A673 (cell line): ENCODE measurements around the gene MYL12B. TPM values are rescaled to one million over a fixed set of nuclear protein-coding genes. Genes with fewer than 3 reads are reported as not detected.
"Not testable (repeated sequence)": the region's sequence is repeated elsewhere in the genome, so short reads cannot be mapped to it uniquely, and the experiment has no call there.

Experiments used
- BruUV-seq: library from RNA; stranded (reverse); fragments of 400-500 nt; replicated peaks from 2 replicates; lab custom pipeline; 2021; lab: Mats Ljungman, UMichigan
- CTCF ChIA-PET: fragments of 300-600 bp; sonication (Branson Sonifier 250); formaldehyde crosslinking; loops from one replicate; lab custom pipeline; 2022; ENCODE audit warnings: antibody characterized with exemption; lab: Charles Lee
- POLR2A ChIA-PET: fragments of 300-600 bp; sonication (Branson Sonifier 250); formaldehyde crosslinking; loops from one replicate; lab custom pipeline; 2022; ENCODE audit warnings: antibody characterized with exemption; ENCODE audit not compliant: low non-redundant PET; lab: Charles Lee
- DNase-seq: peaks from one replicate; pipeline ENCODE4 v3.0.0-alpha.2; 2015; ENCODE audit warnings: low spot score
- H3K27ac ChIP-seq: fragments of 200-600 bp; sonication (generic); 2 replicates; pipeline ENCODE4 v1.5.1; 2016; ENCODE audit warnings: mixed run types, low read depth, mild to moderate bottlenecking, mixed read lengths, antibody characterized with exemption, low read length; ENCODE audit not compliant: poor library complexity, severe bottlenecking
- H3K27me3 ChIP-seq: fragments of 200-600 bp; sonication (generic); replicated peaks from 2 replicates; pipeline ENCODE4 v1.6.1; 2017; ENCODE audit warnings: mixed run types, low read depth, mild to moderate bottlenecking, mixed read lengths, antibody characterized with exemption, low read length; ENCODE audit not compliant: insufficient read depth, poor library complexity
- H3K36me3 ChIP-seq: fragments of 200-600 bp; sonication (generic); 2 replicates; pipeline ENCODE4 v1.6.1; 2016; ENCODE audit warnings: mixed run types, mild to moderate bottlenecking, mixed read lengths, antibody characterized with exemption, low read length; ENCODE audit not compliant: insufficient read depth, poor library complexity, severe bottlenecking
- H3K4me1 ChIP-seq: fragments of 200-600 bp; sonication (generic); 2 replicates; pipeline ENCODE4 v1.6.1; 2017; ENCODE audit warnings: mixed run types, mild to moderate bottlenecking, mixed read lengths, antibody characterized with exemption, low read length; ENCODE audit not compliant: insufficient read depth, poor library complexity, severe bottlenecking
- H3K4me3 ChIP-seq: fragments of 200-600 bp; sonication (generic); 2 replicates; pipeline ENCODE4 v1.5.1; 2016; ENCODE audit warnings: low read depth, mixed run types, mild to moderate bottlenecking, mixed read lengths, low read length; ENCODE audit not compliant: poor library complexity, severe bottlenecking
- H3K9me3 ChIP-seq: fragments of 200-600 bp; sonication (generic); 2 replicates; pipeline ENCODE4 v1.6.1; 2016; ENCODE audit warnings: mixed run types, low read depth, mild to moderate bottlenecking, mixed read lengths, antibody characterized with exemption, low read length; ENCODE audit not compliant: poor library complexity, severe bottlenecking
- CTCF ChIP-seq: fragments of 300-800, 200-600 bp; sonication (generic); conservative IDR thresholded peaks from 2 replicates; pipeline ENCODE4 v1.5.1; 2017; ENCODE audit warnings: low read depth, mild to moderate bottlenecking, antibody characterized with exemption, low read length, moderate library complexity, mixed read lengths
- EZH2 ChIP-seq: fragments of 200-600 bp; sonication (generic); IDR thresholded peaks from 2 replicates; pipeline ENCODE4 v1.6.1; 2017; ENCODE audit warnings: borderline replicate concordance, low read depth, mild to moderate bottlenecking, mixed read lengths, antibody characterized with exemption, low read length; ENCODE audit not compliant: poor library complexity, severe bottlenecking
- intact Hi-C: fragments of 100-400 bp; cut with micrococcal nuclease; formaldehyde crosslinking; loops from one replicate; pipeline ENCODE4 v1.10.0; 2022; ENCODE audit not compliant: unreplicated experiment
- total RNA-seq: library from RNA; stranded (reverse); gene quantifications from 2 replicates; pipeline ENCODE4 v1.2.3, GENCODE V29; 2021

Gene MYL12B
- total RNA-seq, 1 experiment from 2014 or later: 389 TPM

DNA sequence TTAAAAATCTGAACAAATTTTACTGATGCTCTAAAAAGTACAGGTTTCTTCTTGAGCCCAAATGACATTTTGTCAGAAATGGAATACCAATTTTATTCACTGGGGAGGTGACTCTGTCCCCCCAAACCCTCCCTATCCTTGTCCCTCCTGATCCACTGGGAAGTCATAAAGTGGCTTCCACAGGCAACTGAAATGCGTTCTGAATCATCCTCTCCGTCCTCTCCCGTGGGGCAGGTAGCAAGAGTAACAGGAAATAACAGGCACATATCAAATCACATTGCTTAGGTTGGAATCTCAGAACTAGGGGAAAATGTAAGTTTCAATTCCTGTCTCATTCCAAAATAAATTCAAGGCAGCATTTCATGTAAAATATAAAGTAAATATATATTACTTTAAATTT, 44.5 kb downstream of the MYL12B start:
- no peaks in the 10 kb centered on the region for H3K27me3 ChIP-seq
- H3K9me3 ChIP-seq: no peaks in the 10 kb centered on the region
- TF ChIP-seq EZH2 (no peak), CTCF (no peak)
- H3K4me1 ChIP-seq: peaks cover 11% of the 10 kb centered on the region
- BruUV-seq: no TSS peak
- DNase-seq: no peak
- no peaks in the 10 kb centered on the region for H3K36me3 ChIP-seq
- intact Hi-C loops: no loop called here
- no peak overlapping the region for H3K27ac ChIP-seq
- ChIA-PET CTCF (no interaction called here), POLR2A (interaction anchor here (0.5 kb wide), 1 partner anchor 10 kb away, joined by 7 read pairs; no protein-coding TSS in a partner anchor)
- no peak overlapping the region for H3K4me3 ChIP-seq

GRCh38 chr18:3313685-3314084, 51.8 kb downstream of the MYL12B start:
- BruUV-seq: no TSS peak
- TF ChIP-seq CTCF: no peak
- no peak for TF ChIP-seq EZH2
- peaks cover 7% of the 10 kb centered on the region for H3K9me3 ChIP-seq
- DNase-seq: no peak
- no peaks in the 10 kb centered on the region for H3K36me3 ChIP-seq
- intact Hi-C loops: no loop called here
- no peak overlapping the region for H3K4me3 ChIP-seq
- no peak overlapping the region for H3K27ac ChIP-seq
- H3K4me1 ChIP-seq: no peaks in the 10 kb centered on the region
- H3K27me3 ChIP-seq: no peaks in the 10 kb centered on the region
- ChIA-PET POLR2A (no interaction called here), CTCF (no interaction called here)

- POLR2A ChIA-PET, BruUV-seq, H3K4me3 ChIP-seq, DNase-seq, H3K9me3 ChIP-seq, intact Hi-C loops, H3K27ac ChIP-seq, H3K4me1 ChIP-seq, CTCF ChIA-PET, H3K36me3 ChIP-seq, H3K27me3 ChIP-seq: not testable (repeated sequence)
Measured at GRCh38 chr18:3315344-3315743, 53.4 kb downstream of the MYL12B start.

DNA sequence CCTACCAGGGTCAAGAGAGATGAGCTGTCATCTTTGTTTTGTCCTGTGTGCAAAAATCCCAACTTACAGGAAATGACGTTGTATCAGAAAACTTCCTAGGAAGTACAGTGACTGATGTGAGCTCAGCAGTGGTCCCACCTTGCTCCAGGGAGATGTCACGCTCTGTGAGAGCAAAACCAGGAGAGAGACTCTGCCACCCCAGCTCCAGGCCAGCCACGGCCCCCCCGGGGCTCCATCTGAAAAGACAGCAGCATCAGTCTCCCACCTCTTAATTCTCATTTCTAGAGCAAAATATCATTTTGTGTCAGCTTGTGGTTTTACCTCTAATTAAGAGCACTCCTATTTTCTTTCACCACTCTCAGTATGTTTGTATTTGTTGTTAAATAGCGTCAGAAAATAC, 57.5 kb downstream of the MYL12B start:
- POLR2A ChIA-PET: no interaction called here
- no peak overlapping the region for H3K4me3 ChIP-seq
- DNase-seq: no peak
- no peak overlapping the region for H3K27ac ChIP-seq
- CTCF ChIA-PET: no interaction called here
- BruUV-seq: no TSS peak
- H3K36me3 ChIP-seq: no peaks in the 10 kb centered on the region
- intact Hi-C loops: no loop called here
- peaks cover 16% of the 10 kb centered on the region for H3K4me1 ChIP-seq
- TF ChIP-seq EZH2 (no peak), CTCF (no peak)
- no peaks in the 10 kb centered on the region for H3K27me3 ChIP-seq
- H3K9me3 ChIP-seq: peaks cover 7% of the 10 kb centered on the region
